ENCODE measurements around the gene RIMS3. TPM values are rescaled to one million over a fixed set of nuclear protein-coding genes. Genes with fewer than 3 reads are reported as not detected.

RIMS3 gene
- total and polyA plus RNA-seq, 12 donors, result 0.14 to 2.0 (median 0.71) TPM

- no peak overlapping the region for H3K4me3 ChIP-seq
- no peak for DNase-seq
- intact Hi-C loops (cut with DNase I), result no loop called here
- TF ChIP-seq CTCF (IDR thresholded peaks at IDR 0.05), result no peak
- WGBS, 2 donors, result 96 to 98% methylated on average over 7 of the region's 7 CpGs
- no peaks in the 10 kb centered on the region for H3K27me3 ChIP-seq
- H3K4me1 ChIP-seq, result peaks cover 0 to 18% (median 10%) of the 10 kb centered on the region in 9 donors
- ATAC-seq, result no peak
- H3K9me3 ChIP-seq, result no peaks in the 10 kb centered on the region
- H3K36me3 ChIP-seq, result peaks cover 0 to 19% (median 8%) of the 10 kb centered on the region in 9 donors
- H3K27ac ChIP-seq, result no peak overlapping the region
These were observed 21.6 kb upstream of the RIMS3 start for GRCh38 chr1:40687059-40687458.

DNA sequence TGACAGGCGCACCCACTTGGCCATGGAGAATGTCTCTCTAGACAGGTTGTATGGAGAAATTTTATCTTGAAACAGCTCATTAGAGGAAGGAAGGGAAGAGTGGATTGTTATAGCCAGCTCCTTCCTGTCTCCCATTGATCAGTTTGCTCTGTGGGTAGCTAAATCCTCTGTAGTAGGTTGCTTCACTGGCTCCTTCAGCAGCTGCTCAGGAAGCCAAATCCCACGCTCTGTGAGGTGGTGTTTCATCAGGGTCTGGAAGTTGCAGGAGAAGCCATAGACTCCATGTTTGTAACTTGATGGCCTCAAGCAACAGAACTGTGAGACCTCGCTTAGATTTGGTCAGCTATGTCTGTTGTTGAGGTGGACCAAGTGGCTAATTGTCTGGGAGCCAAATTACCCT lies 19.2 kb upstream of the RIMS3 start:
- ATAC-seq (no peak), DNase-seq (no peak)
- Histone ChIP-seq H3K27me3 (no peaks in the 10 kb centered on the region), H3K36me3 (peaks cover 0 to 19% (median 8%) of the 10 kb centered on the region in 9 donors), H3K9me3 (no peaks in the 10 kb centered on the region), H3K27ac (no peak overlapping the region), H3K4me1 (peaks cover 0 to 7% (median under 1%) of the 10 kb centered on the region in 9 donors), H3K4me3 (no peak overlapping the region)
- 92 to 97% methylated on average over 3 of the region's 3 CpGs for WGBS, 2 donors
- no peak for TF ChIP-seq CTCF (IDR thresholded peaks at IDR 0.05)
- intact Hi-C loops (cut with DNase I), result no loop called here

GRCh38 chr1:40679165-40679953 lies 13.9 kb upstream of the RIMS3 start:
- H3K4me3 ChIP-seq, result no peak overlapping the region
- ATAC-seq (no peak), DNase-seq (no peak)
- no peak for TF ChIP-seq CTCF (IDR thresholded peaks at IDR 0.05)
- intact Hi-C loops (cut with DNase I), result no loop called here
- no peaks in the 10 kb centered on the region for H3K36me3 ChIP-seq
- 89 to 90% methylated on average over 2 of the region's 2 CpGs for WGBS, 2 donors
- H3K9me3 ChIP-seq, result no peaks in the 10 kb centered on the region
- peaks cover 0 to 18% (median 3%) of the 10 kb centered on the region in 9 donors for H3K4me1 ChIP-seq
- no peaks in the 10 kb centered on the region for H3K27me3 ChIP-seq
- H3K27ac ChIP-seq, result no peak overlapping the region

GRCh38 chr1:40676501-40676900 lies 11.0 kb upstream of the RIMS3 start:
- Histone ChIP-seq H3K27me3 (no peaks in the 10 kb centered on the region), H3K36me3 (no peaks in the 10 kb centered on the region), H3K9me3 (no peaks in the 10 kb centered on the region), H3K27ac (no peak overlapping the region), H3K4me3 (no peak overlapping the region), H3K4me1 (peaks cover 0 to 18% (median 3%) of the 10 kb centered on the region in 9 donors)
- no peak for TF ChIP-seq CTCF (IDR thresholded peaks at IDR 0.05)
- intact Hi-C loops (cut with DNase I), result no loop called here
- ATAC-seq (no peak), DNase-seq (no peak)
- WGBS, 2 donors, result 37 to 54% methylated on average over 1 of the region's 1 CpG
